ENCODE results near the gene NR2F6.

DNA sequence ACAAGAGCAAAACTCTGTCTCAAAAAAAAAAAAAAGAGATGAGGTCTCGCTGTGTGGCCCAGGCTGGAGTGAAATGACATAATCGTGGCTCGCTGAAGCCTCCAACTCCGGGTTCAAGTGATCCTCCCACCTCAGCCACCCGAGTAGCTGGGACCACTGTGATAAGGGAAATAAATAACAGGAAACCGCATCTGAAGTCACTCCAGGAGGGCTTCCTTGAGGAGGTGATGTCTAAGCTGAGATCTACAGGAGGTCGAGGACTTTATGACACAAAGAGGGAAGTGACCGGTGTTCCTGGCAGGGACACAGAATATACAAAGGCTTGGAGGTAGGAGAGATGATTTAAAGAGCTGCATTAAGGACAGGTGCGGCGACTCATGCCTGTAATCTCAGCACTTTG, 8.9 kb upstream of the NR2F6 start:
- TF ChIP-seq POLR2A (IDR thresholded peaks at IDR 0.05; ENCODE audit: extremely low read depth, insufficient read length) = no peak
- TF ChIP-seq, protein P1, sequence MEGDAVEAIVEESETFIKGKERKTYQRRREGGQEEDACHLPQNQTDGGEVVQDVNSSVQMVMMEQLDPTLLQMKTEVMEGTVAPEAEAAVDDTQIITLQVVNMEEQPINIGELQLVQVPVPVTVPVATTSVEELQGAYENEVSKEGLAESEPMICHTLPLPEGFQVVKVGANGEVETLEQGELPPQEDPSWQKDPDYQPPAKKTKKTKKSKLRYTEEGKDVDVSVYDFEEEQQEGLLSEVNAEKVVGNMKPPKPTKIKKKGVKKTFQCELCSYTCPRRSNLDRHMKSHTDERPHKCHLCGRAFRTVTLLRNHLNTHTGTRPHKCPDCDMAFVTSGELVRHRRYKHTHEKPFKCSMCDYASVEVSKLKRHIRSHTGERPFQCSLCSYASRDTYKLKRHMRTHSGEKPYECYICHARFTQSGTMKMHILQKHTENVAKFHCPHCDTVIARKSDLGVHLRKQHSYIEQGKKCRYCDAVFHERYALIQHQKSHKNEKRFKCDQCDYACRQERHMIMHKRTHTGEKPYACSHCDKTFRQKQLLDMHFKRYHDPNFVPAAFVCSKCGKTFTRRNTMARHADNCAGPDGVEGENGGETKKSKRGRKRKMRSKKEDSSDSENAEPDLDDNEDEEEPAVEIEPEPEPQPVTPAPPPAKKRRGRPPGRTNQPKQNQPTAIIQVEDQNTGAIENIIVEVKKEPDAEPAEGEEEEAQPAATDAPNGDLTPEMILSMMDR (IDR thresholded peaks at IDR 0.05; ENCODE audit: low read depth, low read length) = no peak

Data from NB4 (cell line).